ENCODE results near the gene EMC8. TPM values are rescaled to one million over a fixed set of nuclear protein-coding genes. Genes with fewer than 3 reads are reported as not detected.

The EMC8 gene
- polyA plus RNA-seq, 1 of the 3 experiments (the other 2 are of a cell fraction): 45.9 TPM

GRCh38 chr16:85835227-85835751 is 35.9 kb upstream of the EMC8 start:
- H3K27me3 ChIP-seq (ENCODE audit: insufficient read depth): peaks cover 90% of the 10 kb centered on the region
- POLR2A ChIA-PET: no interaction called here
- CTCF ChIA-PET: interaction anchor here (1.5 to 10.0 kb wide), 2 partner anchors 15 to 181 kb away, joined by 4 to 85 read pairs; no protein-coding TSS in a partner anchor
- DNase-seq: no peak
- no peak for TF ChIP-seq NFIC (IDR thresholded peaks at IDR 0.05; ENCODE audit: borderline replicate concordance)
- no peak for TF ChIP-seq EZH2phosphoT487 (IDR thresholded peaks at IDR 0.05; ENCODE audit: borderline replicate concordance, low read depth)
- TF ChIP-seq RXRA (IDR thresholded peaks at IDR 0.05; ENCODE audit: borderline replicate concordance, low read depth): no peak
- no peak for TF ChIP-seq MAX (IDR thresholded peaks at IDR 0.05; ENCODE audit: low read depth)
- no peak for TF ChIP-seq TEAD4 (IDR thresholded peaks at IDR 0.05; ENCODE audit: borderline replicate concordance, insufficient read depth)
- no peak for TF ChIP-seq NRF1 (IDR thresholded peaks at IDR 0.05; ENCODE audit: low read depth, low read length)
- TF ChIP-seq REST (IDR thresholded peaks at IDR 0.05; ENCODE audit: low read depth, low read length): no peak
- no peak for TF ChIP-seq ZBTB33 (IDR thresholded peaks at IDR 0.05; ENCODE audit: borderline replicate concordance, low read depth)
- no peak for TF ChIP-seq GATA2 (CRISPR knock-in tag; IDR thresholded peaks at IDR 0.05)
- TF ChIP-seq FOXM1 (IDR thresholded peaks at IDR 0.05; ENCODE audit: low read depth): no peak
- TF ChIP-seq GABPA (IDR thresholded peaks at IDR 0.05; ENCODE audit: low read depth): no peak
- TF ChIP-seq RAD21 (IDR thresholded peaks at IDR 0.05; ENCODE audit: low read length): no peak
- TF ChIP-seq JUND (IDR thresholded peaks at IDR 0.05): no peak
- TF ChIP-seq RCOR1 (IDR thresholded peaks at IDR 0.05; ENCODE audit: low read length): no peak
- WGBS (ENCODE audit: low lambda C conversion rate): 7% methylated on average over 5 of the region's 21 CpGs
- no peaks in the 10 kb centered on the region for H3K36me3 ChIP-seq (replicated peaks in 1 of 2; ENCODE audit: control insufficient read depth in 1 of 2, insufficient read depth in 2 of 2, low read length in 1 of 2)
- H3K9me3 ChIP-seq: no peaks in the 10 kb centered on the region
- H3K4me1 ChIP-seq (ENCODE audit: control insufficient read depth in 1 of 2, insufficient read depth in 2 of 2, low read depth in 1 of 2, low read length in 1 of 2): no peaks in the 10 kb centered on the region
- H3K9ac ChIP-seq: no peak overlapping the region
- H3F3A ChIP-seq (replicated peaks; ENCODE audit: insufficient read depth): no peaks in the 10 kb centered on the region
- H3K4me3 ChIP-seq (ENCODE audit: low read depth in 2 of 2, low read length in 1 of 2): no peak overlapping the region
- H3K9me2 ChIP-seq: no peaks in the 10 kb centered on the region
- no peaks in the 10 kb centered on the region for H4K20me1 ChIP-seq (ENCODE audit: insufficient read depth)
- no peak overlapping the region for H3K27ac ChIP-seq (ENCODE audit: low read depth in 2 of 2, low read length in 1 of 2)
- no peaks in the 10 kb centered on the region for H3K79me2 ChIP-seq (ENCODE audit: insufficient read depth)
- H3K4me2 ChIP-seq: no peak overlapping the region
- H2AFZ ChIP-seq (ENCODE audit: low read depth): no peak overlapping the region
